OCI-LY7 (cell line): ENCODE measurements around the gene VPS9D1.

ENCODE experiments used
- CTCF ChIP-seq: fragments of 200-600 bp; sonication (generic); conservative IDR thresholded peaks from 2 replicates; pipeline ENCODE4 v1.5.1; 2014; ENCODE audit warnings: mild to moderate bottlenecking, antibody characterized with exemption, low read length, moderate library complexity, mixed read lengths
- EZH2phosphoT487 ChIP-seq: fragments of 200-600 bp; sonication (generic); IDR thresholded peaks from 2 replicates; pipeline ENCODE4 v1.6.1; 2018; ENCODE audit warnings: low read depth, borderline replicate concordance, mild to moderate bottlenecking, mixed run types, antibody characterized with exemption, low read length, moderate library complexity, mixed read lengths

- no peak for TF ChIP-seq CTCF
- no peak for TF ChIP-seq EZH2phosphoT487
Measured at GRCh38 chr16:89693931-89694783, 26.5 kb downstream of the VPS9D1 start.
